ENCODE data around the gene DBF4.

DNA sequence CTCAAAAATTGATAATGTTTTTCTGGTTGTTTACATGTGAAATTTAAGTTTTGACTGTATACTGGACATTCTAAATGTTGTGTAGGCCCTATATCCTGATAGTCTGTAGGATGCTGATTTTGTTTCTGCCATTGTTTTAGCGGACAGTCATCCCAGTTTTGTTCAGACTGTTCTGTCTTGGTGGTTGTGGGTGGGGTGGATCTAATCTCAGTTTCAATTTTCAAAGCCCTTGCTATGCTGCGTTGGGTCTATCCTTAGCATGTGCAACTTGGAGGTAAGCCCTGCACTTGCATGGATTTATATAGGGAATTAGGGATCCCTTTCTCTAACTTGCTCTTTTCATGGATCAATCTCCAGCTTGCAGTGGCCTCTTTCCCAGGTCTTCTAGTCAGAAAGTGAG, 19.1 kb downstream of the DBF4 start:
- TF ChIP-seq POLR2A (IDR thresholded peaks at IDR 0.05; ENCODE audit: low read depth, low read length) (no peak), POLR2AphosphoS5 (IDR thresholded peaks at IDR 0.05; ENCODE audit: low read depth, low read length) (no peak), TAF1 (IDR thresholded peaks at IDR 0.05; ENCODE audit: low read depth, low read length) (no peak), POU2F2 (IDR thresholded peaks at IDR 0.05; ENCODE audit: low read depth, low read length) (no peak), SPI1 (IDR thresholded peaks at IDR 0.05; ENCODE audit: low read depth, low read length) (no peak), PAX5 (IDR thresholded peaks at IDR 0.05; ENCODE audit: insufficient read depth, low read length, severe bottlenecking) (no peak)
